Measurements from ENCODE around the gene DCC. TPM values are rescaled to one million over a fixed set of nuclear protein-coding genes. Genes with fewer than 3 reads are reported as not detected.

The DCC gene
- total and polyA plus RNA-seq, 10 donors = 0.03 to 9.2 (median 0.91) TPM; not detected in 1

- no peak for DNase-seq
- Histone ChIP-seq H3K27me3 (replicated peaks in 1 of 7) (no peaks in the 10 kb centered on the region), H3K4me3 (no peak overlapping the region), H3K9me3 (no peaks in the 10 kb centered on the region), H3K36me3 (no peaks in the 10 kb centered on the region), H3K27ac (no peak overlapping the region), H3K4me1 (no peaks in the 10 kb centered on the region)
- no peak for TF ChIP-seq CTCF (IDR thresholded peaks at IDR 0.05 in 8 of 11, conservative IDR thresholded peaks at IDR 0.05 in 3 of 11)
- no peak for TF ChIP-seq POLR2A (IDR thresholded peaks at IDR 0.05)
- TF ChIP-seq POLR2AphosphoS5 (IDR thresholded peaks at IDR 0.05) = no peak
- intact Hi-C loops (cut with DNase I; ENCODE audit: low total_unique reads) = no loop called here
- 81 to 97% (median 90%) methylated on average over 9 of the region's 9 CpGs for WGBS, 5 donors
Observed at GRCh38 chr18:52700116-52700515, 360.1 kb downstream of the DCC start.

- intact Hi-C loops (cut with DNase I; ENCODE audit: low total_unique reads) = no loop called here
- Histone ChIP-seq H3K4me3 (no peak overlapping the region), H3K4me1 (no peaks in the 10 kb centered on the region), H3K27me3 (replicated peaks in 1 of 7) (no peaks in the 10 kb centered on the region), H3K9me3 (no peaks in the 10 kb centered on the region), H3K27ac (no peak overlapping the region), H3K36me3 (no peaks in the 10 kb centered on the region)
- DNase-seq = no peak
- TF ChIP-seq POLR2A (IDR thresholded peaks at IDR 0.05) (no peak), CTCF (IDR thresholded peaks at IDR 0.05 in 8 of 11, conservative IDR thresholded peaks at IDR 0.05 in 3 of 11) (no peak), POLR2AphosphoS5 (IDR thresholded peaks at IDR 0.05) (no peak)
- WGBS, 5 donors = 71 to 87% (median 75%) methylated on average over 2 of the region's 2 CpGs
Observed at GRCh38 chr18:52700816-52701215, 360.8 kb downstream of the DCC start.

GRCh38 chr18:52701219-52701935, 361.4 kb downstream of the DCC start:
- intact Hi-C loops (cut with DNase I; ENCODE audit: low total_unique reads) = no loop called here
- Histone ChIP-seq H3K4me3 (no peak overlapping the region), H3K36me3 (no peaks in the 10 kb centered on the region), H3K4me1 (no peaks in the 10 kb centered on the region), H3K27ac (no peak overlapping the region), H3K9me3 (no peaks in the 10 kb centered on the region), H3K27me3 (replicated peaks in 1 of 7) (no peaks in the 10 kb centered on the region)
- TF ChIP-seq POLR2AphosphoS5 (IDR thresholded peaks at IDR 0.05) (no peak), CTCF (IDR thresholded peaks at IDR 0.05 in 8 of 11, conservative IDR thresholded peaks at IDR 0.05 in 3 of 11) (no peak), POLR2A (IDR thresholded peaks at IDR 0.05) (no peak)
- no peak for DNase-seq
- WGBS, 5 donors = 72 to 84% (median 79%) methylated on average over 5 of the region's 5 CpGs

GRCh38 chr18:52715421-52715820, 375.4 kb downstream of the DCC start:
- 73 to 91% (median 80%) methylated on average over 4 of the region's 4 CpGs for WGBS, 5 donors
- no peaks in the 10 kb centered on the region for H3K36me3 ChIP-seq
- no peaks in the 10 kb centered on the region for H3K4me1 ChIP-seq
- H3K9me3 ChIP-seq = no peaks in the 10 kb centered on the region
- no peaks in the 10 kb centered on the region for H3K27me3 ChIP-seq (replicated peaks in 1 of 7)
- no peak for DNase-seq
- intact Hi-C loops (cut with DNase I; ENCODE audit: low total_unique reads) = no loop called here
- H3K27ac ChIP-seq = no peak overlapping the region
- H3K4me3 ChIP-seq = no peak overlapping the region
- TF ChIP-seq CTCF (IDR thresholded peaks at IDR 0.05 in 8 of 11, conservative IDR thresholded peaks at IDR 0.05 in 3 of 11) = no peak
- TF ChIP-seq POLR2A (IDR thresholded peaks at IDR 0.05) = no peak
- no peak for TF ChIP-seq POLR2AphosphoS5 (IDR thresholded peaks at IDR 0.05)

Measured in spleen (tissue), 11 donors.